ENCODE measurements around the gene COL20A1. TPM values are rescaled to one million over a fixed set of nuclear protein-coding genes. Genes with fewer than 3 reads are reported as not detected.

COL20A1 gene
- total and polyA plus RNA-seq, 2 of the 13 experiments (the other 11 are each of a cell fraction or from before 2014, with no cell fraction given) = not detected

GRCh38 chr20:63381781-63382431 is 88.9 kb downstream of the COL20A1 start (continued):
- TF ChIP-seq ZNF280D (CRISPR knock-in tag; IDR thresholded peaks at IDR 0.05) = no peak; the same call in 1 of the 2 replicates
- TF ChIP-seq KAT2B (IDR thresholded peaks at IDR 0.05; ENCODE audit: borderline replicate concordance, low read depth, low read length) = no peak
- TF ChIP-seq ZNF350 (CRISPR knock-in tag; IDR thresholded peaks at IDR 0.05; ENCODE audit: borderline replicate concordance, low read depth) = peak; percentile 24; the same call in 1 of the 2 replicates
- no peak for TF ChIP-seq PRPF4 (IDR thresholded peaks at IDR 0.05; ENCODE audit: low read depth, low read length, poor library complexity, severe bottlenecking)
- peak; percentile 54 for TF ChIP-seq GABPB1 (CRISPR knock-in tag; IDR thresholded peaks at IDR 0.05)
- TF ChIP-seq SOX5 (CRISPR knock-in tag; IDR thresholded peaks at IDR 0.05; ENCODE audit: borderline replicate concordance) = 0 out of 2 replicates have a peak, but pooled peaks have one; percentile 14
- peak; percentile 62; the same call in 1 of the 2 replicates for TF ChIP-seq ZNF598 (CRISPR knock-in tag; IDR thresholded peaks at IDR 0.05; ENCODE audit: borderline replicate concordance)
- 0 out of 2 replicates have a peak, but pooled peaks have one; percentile 38 for TF ChIP-seq ZNF143 (CRISPR knock-in tag; IDR thresholded peaks at IDR 0.05)
- no peak for TF ChIP-seq TAF1 (CRISPR knock-in tag; IDR thresholded peaks at IDR 0.05)
- TF ChIP-seq HDAC2 (CRISPR knock-in tag; IDR thresholded peaks at IDR 0.05) = no peak
- TF ChIP-seq GFI1 (CRISPR knock-in tag; IDR thresholded peaks at IDR 0.05; ENCODE audit: borderline replicate concordance) = no peak
- TF ChIP-seq ELF4 (CRISPR knock-in tag; IDR thresholded peaks at IDR 0.05; ENCODE audit: borderline replicate concordance) = no peak
- no peak for TF ChIP-seq ZNF282 (IDR thresholded peaks at IDR 0.05; ENCODE audit: partially characterized antibody)
- no peak for TF ChIP-seq ZBTB4 (CRISPR knock-in tag; IDR thresholded peaks at IDR 0.05; ENCODE audit: borderline replicate concordance)
- TF ChIP-seq ZKSCAN5 (CRISPR knock-in tag; IDR thresholded peaks at IDR 0.05) = no peak
- TF ChIP-seq ZNF746 (CRISPR knock-in tag; IDR thresholded peaks at IDR 0.05) = no peak
- TF ChIP-seq SRSF9 (IDR thresholded peaks at IDR 0.05; ENCODE audit: borderline replicate concordance, insufficient read depth, low read depth, low read length, poor library complexity, severe bottlenecking) = no peak
- TF ChIP-seq ELK4 (CRISPR knock-in tag; IDR thresholded peaks at IDR 0.05; ENCODE audit: borderline replicate concordance) = no peak
- TF ChIP-seq ELF1 (CRISPR knock-in tag; IDR thresholded peaks at IDR 0.05) = 0 out of 2 replicates have a peak, but pooled peaks have one; percentile 28
- peak; percentile 34; the same call in 1 of the 2 replicates for TF ChIP-seq ZFY (CRISPR knock-in tag; IDR thresholded peaks at IDR 0.05)
